ENCODE measurements around the gene MED27.
A peak's percentile ranks its signal among the peaks of the same experiment; 100 is the strongest.

MED27 gene

GRCh38 chr9:131872006-131872405 is 207.7 kb downstream of the MED27 start:
- no peak overlapping the region for H3K9ac ChIP-seq (ENCODE audit: insufficient read length, low read depth)
- no peaks in the 10 kb centered on the region for H3K27me3 ChIP-seq (ENCODE audit: insufficient read depth, insufficient read length)
- H3K9me3 ChIP-seq (ENCODE audit: insufficient read depth, low read length) = no peaks in the 10 kb centered on the region
- no peak overlapping the region for H3K4me3 ChIP-seq (ENCODE audit: insufficient read length, low read depth)
- DNase-seq (ENCODE audit: low read depth, low spot score) = no peak
- peaks cover 6% of the 10 kb centered on the region for H3K36me3 ChIP-seq (ENCODE audit: insufficient read depth, insufficient read length, low read length)
- TF ChIP-seq ZNF274 (IDR thresholded peaks at IDR 0.05; ENCODE audit: low read depth, low read length) (no peak), SUZ12 (IDR thresholded peaks at IDR 0.05; ENCODE audit: extremely low read depth, insufficient read depth, insufficient read length) (no peak), YY1 (IDR thresholded peaks at IDR 0.05; ENCODE audit: insufficient read depth, insufficient read length) (no peak)
- H3K4me1 ChIP-seq (ENCODE audit: insufficient read depth, insufficient read length) = peaks cover 23% of the 10 kb centered on the region

GRCh38 chr9:131870156-131870555 is 209.5 kb downstream of the MED27 start:
- TF ChIP-seq SUZ12 (IDR thresholded peaks at IDR 0.05; ENCODE audit: extremely low read depth, insufficient read depth, insufficient read length) = no peak
- TF ChIP-seq YY1 (IDR thresholded peaks at IDR 0.05; ENCODE audit: insufficient read depth, insufficient read length) = no peak
- no peak for TF ChIP-seq ZNF274 (IDR thresholded peaks at IDR 0.05; ENCODE audit: low read depth, low read length)

DNA sequence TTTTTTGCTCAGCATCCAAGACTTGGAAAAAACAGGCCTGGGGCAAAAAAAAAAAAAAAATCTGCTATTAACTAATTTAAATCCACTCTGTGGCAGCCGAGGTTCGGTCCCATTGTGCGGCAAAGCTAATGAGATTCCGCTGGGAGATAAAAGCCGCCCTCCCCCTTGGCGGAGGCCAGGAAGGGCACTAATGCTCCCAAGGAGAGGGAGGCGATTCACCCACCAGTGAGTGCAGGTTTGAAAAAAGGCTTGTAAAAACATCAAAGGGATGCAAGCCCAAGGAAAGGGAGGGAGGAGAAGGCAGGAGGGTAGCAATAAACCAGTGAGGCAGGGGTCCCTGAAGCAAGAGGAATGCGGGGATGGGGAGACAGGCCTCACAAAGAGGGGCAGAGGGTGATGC is 210.3 kb downstream of the MED27 start:
- DNase-seq (ENCODE audit: low read depth, low spot score) = peak; percentile 66
- Histone ChIP-seq H3K4me1 (ENCODE audit: insufficient read depth, insufficient read length) (peaks cover 24% of the 10 kb centered on the region), H3K27me3 (ENCODE audit: insufficient read depth, insufficient read length) (no peaks in the 10 kb centered on the region), H3K9ac (ENCODE audit: insufficient read length, low read depth) (no peak overlapping the region), H3K9me3 (ENCODE audit: insufficient read depth, low read length) (no peaks in the 10 kb centered on the region), H3K4me3 (ENCODE audit: insufficient read length, low read depth) (no peak overlapping the region), H3K36me3 (ENCODE audit: insufficient read depth, insufficient read length, low read length) (peaks cover 2% of the 10 kb centered on the region)
- TF ChIP-seq YY1 (IDR thresholded peaks at IDR 0.05; ENCODE audit: insufficient read depth, insufficient read length) = no peak
- no peak for TF ChIP-seq ZNF274 (IDR thresholded peaks at IDR 0.05; ENCODE audit: low read depth, low read length)
- no peak for TF ChIP-seq SUZ12 (IDR thresholded peaks at IDR 0.05; ENCODE audit: extremely low read depth, insufficient read depth, insufficient read length)

More at GRCh38 chr9:131870156-131870555, 209.5 kb downstream of the MED27 start:
- Histone ChIP-seq H3K9ac (ENCODE audit: insufficient read length, low read depth) (no peak overlapping the region), H3K9me3 (ENCODE audit: insufficient read depth, low read length) (no peaks in the 10 kb centered on the region), H3K4me3 (ENCODE audit: insufficient read length, low read depth) (no peak overlapping the region), H3K36me3 (ENCODE audit: insufficient read depth, insufficient read length, low read length) (peaks cover 2% of the 10 kb centered on the region), H3K4me1 (ENCODE audit: insufficient read depth, insufficient read length) (peaks cover 24% of the 10 kb centered on the region), H3K27me3 (ENCODE audit: insufficient read depth, insufficient read length) (no peaks in the 10 kb centered on the region)
- DNase-seq (ENCODE audit: low read depth, low spot score) = no peak

GRCh38 chr9:131868766-131869165 is 210.9 kb downstream of the MED27 start:
- no peak for DNase-seq (ENCODE audit: low read depth, low spot score)
- Histone ChIP-seq H3K9me3 (ENCODE audit: insufficient read depth, low read length) (no peaks in the 10 kb centered on the region), H3K27me3 (ENCODE audit: insufficient read depth, insufficient read length) (no peaks in the 10 kb centered on the region), H3K4me1 (ENCODE audit: insufficient read depth, insufficient read length) (peaks cover 24% of the 10 kb centered on the region), H3K4me3 (ENCODE audit: insufficient read length, low read depth) (no peak overlapping the region), H3K36me3 (ENCODE audit: insufficient read depth, insufficient read length, low read length) (peaks cover 2% of the 10 kb centered on the region), H3K9ac (ENCODE audit: insufficient read length, low read depth) (peak overlapping the region; percentile 62)
- no peak for TF ChIP-seq SUZ12 (IDR thresholded peaks at IDR 0.05; ENCODE audit: extremely low read depth, insufficient read depth, insufficient read length)
- TF ChIP-seq YY1 (IDR thresholded peaks at IDR 0.05; ENCODE audit: insufficient read depth, insufficient read length) = no peak
- TF ChIP-seq ZNF274 (IDR thresholded peaks at IDR 0.05; ENCODE audit: low read depth, low read length) = no peak

DNA sequence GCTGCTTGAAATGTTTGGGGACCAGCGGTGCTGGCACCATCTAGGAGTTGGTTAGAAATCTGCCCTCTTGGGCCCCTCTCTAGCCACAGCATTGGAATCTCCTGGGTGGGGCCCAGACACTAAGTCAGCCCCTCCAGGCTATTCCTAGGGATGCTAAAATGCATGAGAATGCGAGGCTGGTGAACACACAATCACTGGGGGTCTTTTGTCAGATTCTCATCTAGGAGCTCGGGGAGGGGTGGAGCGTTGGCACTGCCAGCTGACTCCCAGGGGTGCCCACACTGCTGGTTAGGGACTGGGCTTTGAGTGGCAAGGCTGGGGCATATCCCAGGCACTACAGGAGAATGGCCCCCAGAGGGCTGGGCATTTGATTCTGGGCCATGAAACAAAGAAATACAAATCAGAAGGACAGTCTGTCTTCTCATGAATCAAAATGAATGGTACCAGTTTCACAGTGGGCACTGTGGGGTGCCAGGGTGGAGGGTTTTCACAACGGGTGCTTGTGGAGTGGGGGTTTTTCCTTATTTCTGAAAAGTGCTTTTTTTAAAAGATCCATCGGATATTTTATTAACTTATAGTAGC is 212.0 kb downstream of the MED27 start:
- no peak for TF ChIP-seq YY1 (IDR thresholded peaks at IDR 0.05; ENCODE audit: insufficient read depth, insufficient read length)
- no peak for TF ChIP-seq SUZ12 (IDR thresholded peaks at IDR 0.05; ENCODE audit: extremely low read depth, insufficient read depth, insufficient read length)
- TF ChIP-seq ZNF274 (IDR thresholded peaks at IDR 0.05; ENCODE audit: low read depth, low read length) = no peak

GRCh38 chr9:131865446-131866195 is 214.0 kb downstream of the MED27 start:
- no peaks in the 10 kb centered on the region for H3K9me3 ChIP-seq (ENCODE audit: insufficient read depth, low read length)
- H3K36me3 ChIP-seq (ENCODE audit: insufficient read depth, insufficient read length, low read length) = peaks cover 25% of the 10 kb centered on the region
- peaks cover 22% of the 10 kb centered on the region for H3K4me1 ChIP-seq (ENCODE audit: insufficient read depth, insufficient read length)
- H3K27me3 ChIP-seq (ENCODE audit: insufficient read depth, insufficient read length) = no peaks in the 10 kb centered on the region
- H3K9ac ChIP-seq (ENCODE audit: insufficient read length, low read depth) = no peak overlapping the region
- no peak for DNase-seq (ENCODE audit: low read depth, low spot score)
- TF ChIP-seq YY1 (IDR thresholded peaks at IDR 0.05; ENCODE audit: insufficient read depth, insufficient read length) (no peak), SUZ12 (IDR thresholded peaks at IDR 0.05; ENCODE audit: extremely low read depth, insufficient read depth, insufficient read length) (no peak), ZNF274 (IDR thresholded peaks at IDR 0.05; ENCODE audit: low read depth, low read length) (no peak)
- no peak overlapping the region for H3K4me3 ChIP-seq (ENCODE audit: insufficient read length, low read depth)

More for the DNA sequence above, 212.0 kb downstream of the MED27 start:
- no peak overlapping the region for H3K4me3 ChIP-seq (ENCODE audit: insufficient read length, low read depth)
- H3K4me1 ChIP-seq (ENCODE audit: insufficient read depth, insufficient read length) = peaks cover 24% of the 10 kb centered on the region
- peaks cover 6% of the 10 kb centered on the region for H3K36me3 ChIP-seq (ENCODE audit: insufficient read depth, insufficient read length, low read length)
- H3K27me3 ChIP-seq (ENCODE audit: insufficient read depth, insufficient read length) = no peaks in the 10 kb centered on the region
- H3K9me3 ChIP-seq (ENCODE audit: insufficient read depth, low read length) = no peaks in the 10 kb centered on the region
- no peak for DNase-seq (ENCODE audit: low read depth, low spot score)
- no peak overlapping the region for H3K9ac ChIP-seq (ENCODE audit: insufficient read length, low read depth)

- no peaks in the 10 kb centered on the region for H3K27me3 ChIP-seq (ENCODE audit: insufficient read depth, insufficient read length)
- H3K9ac ChIP-seq (ENCODE audit: insufficient read length, low read depth) = no peak overlapping the region
- H3K4me3 ChIP-seq (ENCODE audit: insufficient read length, low read depth) = no peak overlapping the region
- no peak for DNase-seq (ENCODE audit: low read depth, low spot score)
- peaks cover 15% of the 10 kb centered on the region for H3K4me1 ChIP-seq (ENCODE audit: insufficient read depth, insufficient read length)
- H3K36me3 ChIP-seq (ENCODE audit: insufficient read depth, insufficient read length, low read length) = peaks cover 35% of the 10 kb centered on the region
- no peaks in the 10 kb centered on the region for H3K9me3 ChIP-seq (ENCODE audit: insufficient read depth, low read length)
- TF ChIP-seq YY1 (IDR thresholded peaks at IDR 0.05; ENCODE audit: insufficient read depth, insufficient read length) = no peak
- TF ChIP-seq ZNF274 (IDR thresholded peaks at IDR 0.05; ENCODE audit: low read depth, low read length) = no peak
- TF ChIP-seq SUZ12 (IDR thresholded peaks at IDR 0.05; ENCODE audit: extremely low read depth, insufficient read depth, insufficient read length) = no peak
These were observed 215.1 kb downstream of the MED27 start for GRCh38 chr9:131864531-131864930.

Data from NT2/D1 (cell line).